Kidney (tissue), 14 donors: ENCODE measurements around the gene SYVN1. TPM values are rescaled to one million over a fixed set of nuclear protein-coding genes. Genes with fewer than 3 reads are reported as not detected.

Experiments used
- DNase-seq, 5 donors: peaks; one replicate each; pipeline ENCODE4 v3.0.0-alpha.2; 2013 to 2020
- FAIRE-seq: peaks from 2 replicates; lab custom pipeline; 2012; peaks lifted over from hg19 to GRCh38; lab: Jason Lieb, UNC
- H3K27ac ChIP-seq, 2 donors: one replicate each; pipeline ENCODE4 v1.7.0; 2013; ENCODE audit warnings: low read depth in 2 of 2, low read length in 2 of 2, inconsistent platforms in 1 of 2
- H3K27me3 ChIP-seq: one replicate; pipeline ENCODE4 v1.7.1; 2013; ENCODE audit warnings: low read length, inconsistent platforms; ENCODE audit not compliant: control insufficient read depth, insufficient read depth
- H3K36me3 ChIP-seq, 3 donors: one replicate each; pipeline versions ENCODE4 v1.7.0 to v1.7.1; 2013; ENCODE audit warnings: low read length in 3 of 3, control low read depth in 1 of 3, inconsistent platforms in 1 of 3; ENCODE audit not compliant: insufficient read depth in 3 of 3, control insufficient read depth in 2 of 3
- H3K4me1 ChIP-seq, 3 donors: one replicate each; pipeline versions ENCODE4 v1.7.0 to v1.7.1; 2013; ENCODE audit warnings: low read length in 3 of 3, inconsistent platforms in 1 of 3, low read depth in 1 of 3; ENCODE audit not compliant: control insufficient read depth in 2 of 3, insufficient read depth in 2 of 3
- H3K4me3 ChIP-seq, 3 donors: one replicate each; pipeline versions ENCODE4 v1.7.0 to v1.8.1; 2013; ENCODE audit warnings: low read length in 3 of 3, control low read depth in 1 of 3, inconsistent platforms in 1 of 3
- H3K9ac ChIP-seq, 3 donors: one replicate each; pipeline versions ENCODE4 v1.7.0 to v1.7.1; 2013; ENCODE audit warnings: low read length in 3 of 3, control low read depth in 1 of 3, inconsistent platforms in 1 of 3
- H3K9me3 ChIP-seq, 3 donors: one replicate each; pipeline versions ENCODE4 v1.7.0 to v1.7.1; 2013; ENCODE audit warnings: low read length in 3 of 3, control low read depth in 1 of 3, inconsistent platforms in 1 of 3; ENCODE audit not compliant: control insufficient read depth in 2 of 3, insufficient read depth in 1 of 3
- intact Hi-C: fragments of 100-400 bp; cut with DNase I; formaldehyde crosslinking; loops from one replicate; pipeline ENCODE4 v1.11.1; 2022
- microRNA-seq: library from miRNA; unstranded; fragments of <30 nt; microRNA quantifications from one replicate; pipeline ENCODE4 v1.2.0, GENCODE V29; 2020
- polyA plus RNA-seq: library from polyadenylated mRNA; stranded (reverse); fragments of 350-450 nt; fragmentation: Illumina TruSeq; extraction: RNeasy Lipid Tissue Mini Kit (QIAGEN cat#74804); gene quantifications from one replicate; pipeline ENCODE4 v1.2.3, GENCODE V29; 2014; ENCODE audit warnings: low read depth, low replicate concordance; ENCODE audit not compliant: insufficient read depth
- total RNA-seq: library from RNA; stranded (reverse); fragmentation: NEBNext Ultra II Directional; extraction: Animal tissue kit (Norgen Biotek cat#: 25700); gene quantifications from one replicate; pipeline ENCODE4 v1.2.1, GENCODE V29; 2021
- TF ChIP-seq, protein P1 (sequence below): IDR thresholded peaks from 3 replicates; pipeline ENCODE4 v1.5.1; 2012; ENCODE audit warnings: mild to moderate bottlenecking, moderate library complexity, borderline replicate concordance; ENCODE audit not compliant: insufficient read depth; ENCODE audit errors: extremely low read depth
- donor health status: control.
- donor health status: control.
- donor health status: control.
- donor health status: control.
- donor health status: control.
- donor health status: DM: yes; HTN: yes; CAD: no.
- donor health status: Normal renal cell carcinoma (clear cell type).

The SYVN1 gene
- total and polyA plus RNA-seq, 2 donors from 2014 or later: 21.2 to 69.8 TPM

DNA sequence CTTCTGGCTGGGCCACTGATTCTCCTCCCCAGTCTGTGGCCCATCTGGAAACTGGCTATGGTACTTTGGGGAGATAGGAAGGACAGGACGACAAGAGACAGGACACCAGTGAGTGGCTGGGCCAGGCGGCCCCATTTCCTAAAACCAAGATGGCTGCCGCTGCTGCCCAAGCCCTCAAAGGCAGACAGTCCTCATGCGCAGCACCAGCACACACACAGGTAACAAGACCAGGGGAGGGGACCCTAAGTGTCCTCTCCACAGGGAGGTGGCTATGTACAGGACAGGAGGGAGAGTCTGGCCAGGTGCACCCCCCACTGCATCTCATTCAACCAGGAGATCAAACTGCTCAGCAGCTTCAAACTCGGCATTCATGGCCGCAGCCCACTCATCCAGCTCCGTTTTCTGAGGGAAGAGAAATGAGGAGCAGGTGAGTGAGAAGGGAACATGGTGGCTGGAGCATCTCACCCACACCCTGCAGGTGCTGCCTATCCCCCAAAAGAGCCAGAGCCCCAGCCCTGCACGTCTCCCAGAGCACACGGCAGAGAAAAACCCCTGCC lies 55.5 kb downstream of the SYVN1 start:
- Histone ChIP-seq H3K4me1 (peaks cover 0 to 5% (median 4%) of the 10 kb centered on the region in 3 donors), H3K9ac (no peak overlapping the region), H3K36me3 (no peaks in the 10 kb centered on the region), H3K9me3 (no peaks in the 10 kb centered on the region), H3K27ac (no peak overlapping the region), H3K27me3 (no peaks in the 10 kb centered on the region), H3K4me3 (no peak overlapping the region)
- no peak for FAIRE-seq
- TF ChIP-seq, protein P1, sequence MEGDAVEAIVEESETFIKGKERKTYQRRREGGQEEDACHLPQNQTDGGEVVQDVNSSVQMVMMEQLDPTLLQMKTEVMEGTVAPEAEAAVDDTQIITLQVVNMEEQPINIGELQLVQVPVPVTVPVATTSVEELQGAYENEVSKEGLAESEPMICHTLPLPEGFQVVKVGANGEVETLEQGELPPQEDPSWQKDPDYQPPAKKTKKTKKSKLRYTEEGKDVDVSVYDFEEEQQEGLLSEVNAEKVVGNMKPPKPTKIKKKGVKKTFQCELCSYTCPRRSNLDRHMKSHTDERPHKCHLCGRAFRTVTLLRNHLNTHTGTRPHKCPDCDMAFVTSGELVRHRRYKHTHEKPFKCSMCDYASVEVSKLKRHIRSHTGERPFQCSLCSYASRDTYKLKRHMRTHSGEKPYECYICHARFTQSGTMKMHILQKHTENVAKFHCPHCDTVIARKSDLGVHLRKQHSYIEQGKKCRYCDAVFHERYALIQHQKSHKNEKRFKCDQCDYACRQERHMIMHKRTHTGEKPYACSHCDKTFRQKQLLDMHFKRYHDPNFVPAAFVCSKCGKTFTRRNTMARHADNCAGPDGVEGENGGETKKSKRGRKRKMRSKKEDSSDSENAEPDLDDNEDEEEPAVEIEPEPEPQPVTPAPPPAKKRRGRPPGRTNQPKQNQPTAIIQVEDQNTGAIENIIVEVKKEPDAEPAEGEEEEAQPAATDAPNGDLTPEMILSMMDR: no peak
- DNase-seq: no peak
- intact Hi-C loops: no loop called here

DNA sequence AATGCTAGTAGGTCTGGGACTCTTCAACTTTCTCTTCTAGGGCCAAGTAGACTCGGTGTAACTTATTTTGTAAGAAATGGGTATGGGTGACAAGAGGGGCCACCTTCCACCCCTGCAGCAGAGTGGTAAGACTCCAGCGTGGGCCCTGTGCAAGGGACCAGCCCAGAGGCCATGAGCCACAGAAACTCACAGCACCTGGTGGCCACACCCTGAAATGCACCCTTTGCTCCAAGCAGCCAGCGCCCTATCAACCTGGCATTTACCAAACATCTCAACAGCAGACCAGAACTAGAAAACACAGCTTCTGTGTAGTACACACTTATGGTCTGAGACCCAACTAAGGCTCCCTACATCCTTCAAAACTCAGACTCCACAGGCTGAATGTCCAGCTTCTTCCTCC lies 56.2 kb downstream of the SYVN1 start:
- Histone ChIP-seq H3K4me1 (no peaks in the 10 kb centered on the region), H3K27ac (no peak overlapping the region), H3K4me3 (no peak overlapping the region), H3K27me3 (no peaks in the 10 kb centered on the region), H3K9ac (no peak overlapping the region), H3K36me3 (no peaks in the 10 kb centered on the region), H3K9me3 (no peaks in the 10 kb centered on the region)
- intact Hi-C loops: no loop called here
- FAIRE-seq: no peak
- DNase-seq: peak in 3 of 5 donors; percentile 20 to 37 (median 24)
- TF ChIP-seq, protein P1: peak; percentile 51

DNA sequence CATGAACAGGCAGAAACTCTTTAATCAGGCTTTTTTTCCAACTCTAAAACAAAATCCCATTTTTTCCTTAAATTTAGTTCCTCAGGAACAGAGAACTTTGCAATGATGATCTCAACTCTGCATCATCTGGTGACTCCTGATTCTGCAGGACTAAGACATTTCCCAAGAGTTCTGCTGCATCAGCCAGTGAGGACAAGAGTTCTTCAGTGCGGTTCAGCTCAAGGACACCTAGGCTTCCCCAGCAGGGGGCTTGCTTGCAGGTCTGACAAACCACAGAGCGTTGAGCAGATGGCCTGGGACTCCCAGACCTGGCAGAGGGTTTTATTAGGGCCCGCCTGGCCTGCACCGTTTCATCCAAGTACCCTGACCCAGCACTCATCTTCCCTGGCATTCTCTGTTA lies 56.9 kb downstream of the SYVN1 start:
- TF ChIP-seq, protein P1: no peak
- Histone ChIP-seq H3K9ac (no peak overlapping the region), H3K27ac (no peak overlapping the region), H3K4me3 (no peak overlapping the region), H3K27me3 (no peaks in the 10 kb centered on the region), H3K36me3 (no peaks in the 10 kb centered on the region), H3K4me1 (no peaks in the 10 kb centered on the region), H3K9me3 (no peaks in the 10 kb centered on the region)
- intact Hi-C loops: no loop called here
- FAIRE-seq (no peak), DNase-seq (no peak)

Small RNAs within 50 kb of the gene (microRNA-seq; reads per million reads assigned to microRNA genes)
- gene MIR6751: not detected

Other genes starting within 250 kb of the SYVN1 start
- gene ATG2A, start 217.3 kb downstream of the SYVN1 start, total RNA-seq: 26.9 TPM
- 16.8 TPM for gene ATG2A, start 217.3 kb downstream of the SYVN1 start, polyA plus RNA-seq
- gene PPP2R5B, start 209.8 kb downstream of the SYVN1 start, total RNA-seq: 21.2 TPM
- gene PPP2R5B, start 209.8 kb downstream of the SYVN1 start, polyA plus RNA-seq: 16.8 TPM
- not detected for gene GPHA2, start 198.6 kb downstream of the SYVN1 start, total RNA-seq
- 0.99 TPM for gene GPHA2, start 198.6 kb downstream of the SYVN1 start, polyA plus RNA-seq
- not detected for gene MAJIN, start 162.4 kb downstream of the SYVN1 start, total RNA-seq
- gene MAJIN, start 162.4 kb downstream of the SYVN1 start, polyA plus RNA-seq: 0.80 TPM
- gene BATF2, start 137.5 kb downstream of the SYVN1 start, total RNA-seq: 5.9 TPM
- 8.8 TPM for gene BATF2, start 137.5 kb downstream of the SYVN1 start, polyA plus RNA-seq
- gene ARL2, start 120.4 kb downstream of the SYVN1 start, total RNA-seq: 91.6 TPM
- gene ARL2, start 120.4 kb downstream of the SYVN1 start, polyA plus RNA-seq: 284 TPM
- gene SNX15, start 107.1 kb downstream of the SYVN1 start, total RNA-seq: 29.6 TPM
- 27.7 TPM for gene SNX15, start 107.1 kb downstream of the SYVN1 start, polyA plus RNA-seq
- 6.8 TPM for gene SAC3D1, start 93.3 kb downstream of the SYVN1 start, total RNA-seq
- 13.4 TPM for gene SAC3D1, start 93.3 kb downstream of the SYVN1 start, polyA plus RNA-seq
- gene NAALADL1, start 76.0 kb downstream of the SYVN1 start, total RNA-seq: 9.4 TPM
- 17.1 TPM for gene NAALADL1, start 76.0 kb downstream of the SYVN1 start, polyA plus RNA-seq
- 1.4 TPM for gene CDCA5, start 50.5 kb downstream of the SYVN1 start, total RNA-seq
- 0.43 TPM for gene CDCA5, start 50.5 kb downstream of the SYVN1 start, polyA plus RNA-seq
- gene ZFPL1, start 50.3 kb downstream of the SYVN1 start, total RNA-seq: 31.4 TPM
- 43.1 TPM for gene ZFPL1, start 50.3 kb downstream of the SYVN1 start, polyA plus RNA-seq
- 110 TPM for gene VPS51, start 38.3 kb downstream of the SYVN1 start, total RNA-seq
- gene VPS51, start 38.3 kb downstream of the SYVN1 start, polyA plus RNA-seq: 98.3 TPM
- 20.9 TPM for gene TM7SF2, start 22.6 kb downstream of the SYVN1 start, total RNA-seq
- 88.2 TPM for gene TM7SF2, start 22.6 kb downstream of the SYVN1 start, polyA plus RNA-seq
- 14.0 TPM for gene ZNHIT2, start 16.8 kb downstream of the SYVN1 start, total RNA-seq
- 21.1 TPM for gene ZNHIT2, start 16.8 kb downstream of the SYVN1 start, polyA plus RNA-seq
- 794 TPM for gene FAU, start 12.4 kb downstream of the SYVN1 start, total RNA-seq
- 927 TPM for gene FAU, start 12.4 kb downstream of the SYVN1 start, polyA plus RNA-seq
- 53.3 TPM for gene MRPL49, start 12.2 kb downstream of the SYVN1 start, total RNA-seq
- gene MRPL49, start 12.2 kb downstream of the SYVN1 start, polyA plus RNA-seq: 76.7 TPM
- gene SPDYC, start 35.7 kb upstream of the SYVN1 start, total RNA-seq: not detected
- gene SPDYC, start 35.7 kb upstream of the SYVN1 start, polyA plus RNA-seq: 0.43 TPM
- 328 TPM for gene CAPN1, start 47.4 kb upstream of the SYVN1 start, total RNA-seq
- gene CAPN1, start 47.4 kb upstream of the SYVN1 start, polyA plus RNA-seq: 92.5 TPM
- 6.5 TPM for gene POLA2, start 127.4 kb upstream of the SYVN1 start, total RNA-seq
- 13.6 TPM for gene POLA2, start 127.4 kb upstream of the SYVN1 start, polyA plus RNA-seq
- gene CDC42EP2, start 180.3 kb upstream of the SYVN1 start, total RNA-seq: 13.7 TPM
- gene CDC42EP2, start 180.3 kb upstream of the SYVN1 start, polyA plus RNA-seq: 19.4 TPM
- gene DPF2, start 199.3 kb upstream of the SYVN1 start, total RNA-seq: 58.5 TPM
- gene DPF2, start 199.3 kb upstream of the SYVN1 start, polyA plus RNA-seq: 25.9 TPM
- gene TIGD3, start 220.2 kb upstream of the SYVN1 start, total RNA-seq: 0.19 TPM
- 0.95 TPM for gene TIGD3, start 220.2 kb upstream of the SYVN1 start, polyA plus RNA-seq
- 14.7 TPM for gene SLC25A45, start 248.1 kb upstream of the SYVN1 start, total RNA-seq
- gene SLC25A45, start 248.1 kb upstream of the SYVN1 start, polyA plus RNA-seq: 4.1 TPM